Measurements from ENCODE around the gene PDCD10. TPM values are rescaled to one million over a fixed set of nuclear protein-coding genes. Genes with fewer than 3 reads are reported as not detected.
A peak's percentile ranks its signal among the peaks of the same experiment; 100 is the strongest.

Gene PDCD10
- total and polyA plus RNA-seq, 12 donors = 12.8 to 46.6 (median 38.1) TPM

DNA sequence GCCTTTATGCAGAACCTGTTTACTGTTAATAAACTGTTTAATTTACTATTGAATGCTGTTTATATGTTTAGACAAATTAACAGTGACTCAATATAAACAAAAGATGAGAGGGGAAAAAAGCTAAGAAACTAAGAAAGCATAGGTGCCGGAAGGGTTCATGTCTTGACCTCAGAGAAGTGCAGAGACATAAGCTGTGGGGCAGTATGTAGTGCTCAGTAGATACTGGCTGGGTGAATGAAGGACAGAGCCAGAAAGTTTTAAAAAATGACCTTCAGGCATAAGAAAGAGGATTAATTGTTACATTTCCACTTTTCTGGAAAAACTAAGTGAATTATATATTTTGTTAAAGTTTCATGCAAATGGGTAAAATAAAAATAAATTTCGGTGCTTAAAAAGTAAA is 15.0 kb upstream of the PDCD10 start:
- DNase-seq (no peak), ATAC-seq (peak in 2 of 8 donors; percentile 57 to 70)
- peaks cover 0 to 17% (median 9%) of the 10 kb centered on the region in 9 donors for H3K4me1 ChIP-seq
- H3K36me3 ChIP-seq = no peaks in the 10 kb centered on the region
- TF ChIP-seq, protein P1, sequence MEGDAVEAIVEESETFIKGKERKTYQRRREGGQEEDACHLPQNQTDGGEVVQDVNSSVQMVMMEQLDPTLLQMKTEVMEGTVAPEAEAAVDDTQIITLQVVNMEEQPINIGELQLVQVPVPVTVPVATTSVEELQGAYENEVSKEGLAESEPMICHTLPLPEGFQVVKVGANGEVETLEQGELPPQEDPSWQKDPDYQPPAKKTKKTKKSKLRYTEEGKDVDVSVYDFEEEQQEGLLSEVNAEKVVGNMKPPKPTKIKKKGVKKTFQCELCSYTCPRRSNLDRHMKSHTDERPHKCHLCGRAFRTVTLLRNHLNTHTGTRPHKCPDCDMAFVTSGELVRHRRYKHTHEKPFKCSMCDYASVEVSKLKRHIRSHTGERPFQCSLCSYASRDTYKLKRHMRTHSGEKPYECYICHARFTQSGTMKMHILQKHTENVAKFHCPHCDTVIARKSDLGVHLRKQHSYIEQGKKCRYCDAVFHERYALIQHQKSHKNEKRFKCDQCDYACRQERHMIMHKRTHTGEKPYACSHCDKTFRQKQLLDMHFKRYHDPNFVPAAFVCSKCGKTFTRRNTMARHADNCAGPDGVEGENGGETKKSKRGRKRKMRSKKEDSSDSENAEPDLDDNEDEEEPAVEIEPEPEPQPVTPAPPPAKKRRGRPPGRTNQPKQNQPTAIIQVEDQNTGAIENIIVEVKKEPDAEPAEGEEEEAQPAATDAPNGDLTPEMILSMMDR (IDR thresholded peaks at IDR 0.05) = no peak
- no peaks in the 10 kb centered on the region for H3K27me3 ChIP-seq
- H3K27ac ChIP-seq = no peak overlapping the region
- no peak overlapping the region for H3K4me3 ChIP-seq
- H3K9me3 ChIP-seq = no peaks in the 10 kb centered on the region
- intact Hi-C loops (cut with DNase I) = loop anchor here in 1 of 10 donors (10.0 kb wide), 1 partner anchor 135 kb away; no protein-coding TSS in a partner anchor
- 94 to 95% methylated on average over 2 of the region's 2 CpGs for WGBS, 2 donors

DNA sequence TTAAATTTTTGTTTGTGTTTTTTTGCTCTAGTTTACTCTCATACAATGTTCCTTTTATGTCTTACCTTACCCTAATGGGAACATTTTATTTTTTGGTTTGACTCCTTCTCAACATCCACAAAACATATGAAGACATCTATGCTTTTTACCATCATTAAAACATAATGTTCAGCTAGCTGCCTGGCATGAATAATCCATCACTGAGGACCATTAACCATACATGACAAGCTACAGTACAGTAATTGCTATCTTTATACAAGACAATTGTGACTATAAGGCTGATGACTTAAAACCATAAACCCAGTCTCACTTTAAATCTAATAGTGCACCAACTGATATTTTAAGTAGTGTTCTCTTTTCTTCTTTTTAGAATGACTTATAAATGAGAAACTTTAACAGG is 14.5 kb upstream of the PDCD10 start:
- TF ChIP-seq, protein P1 (IDR thresholded peaks at IDR 0.05) = no peak
- ATAC-seq = no peak
- intact Hi-C loops (cut with DNase I) = loop anchor here in 1 of 10 donors (10.0 kb wide), 1 partner anchor 136 kb away; no protein-coding TSS in a partner anchor

DNA sequence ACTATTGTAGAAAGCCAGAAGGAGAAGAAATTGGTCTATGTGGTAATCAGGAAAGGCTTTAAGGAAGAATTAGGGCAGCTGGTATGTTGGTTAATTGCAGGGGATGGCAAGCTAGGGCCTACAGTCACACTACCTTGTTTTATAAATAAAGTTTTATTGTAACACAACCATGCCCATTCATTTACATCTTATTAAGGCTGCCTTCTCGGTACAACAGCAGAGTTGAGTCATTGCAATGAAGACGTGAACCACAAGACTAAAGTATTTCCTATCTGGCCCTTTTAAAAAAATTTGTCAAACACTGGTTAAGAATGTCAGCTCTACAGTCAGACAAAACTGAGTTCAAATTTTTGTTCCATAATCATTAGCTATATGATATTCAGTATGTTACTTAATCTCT is 9.1 kb upstream of the PDCD10 start:
- ATAC-seq = no peak
- 89 to 92% methylated on average over 2 of the region's 2 CpGs for WGBS, 2 donors
- intact Hi-C loops (cut with DNase I) = loop anchor here in 1 of 10 donors (10.0 kb wide), 1 partner anchor 141 kb away; no protein-coding TSS in a partner anchor
- no peak for DNase-seq
- Histone ChIP-seq H3K27ac (no peak overlapping the region), H3K9me3 (no peaks in the 10 kb centered on the region), H3K4me3 (no peak overlapping the region), H3K27me3 (no peaks in the 10 kb centered on the region), H3K4me1 (no peaks in the 10 kb centered on the region), H3K36me3 (no peaks in the 10 kb centered on the region)
- TF ChIP-seq, protein P1 (IDR thresholded peaks at IDR 0.05) = no peak

More for the DNA sequence above, 14.5 kb upstream of the PDCD10 start:
- Histone ChIP-seq H3K27ac (no peak overlapping the region), H3K4me1 (peaks cover 0 to 17% (median 9%) of the 10 kb centered on the region in 9 donors), H3K4me3 (no peak overlapping the region), H3K27me3 (no peaks in the 10 kb centered on the region), H3K36me3 (no peaks in the 10 kb centered on the region), H3K9me3 (no peaks in the 10 kb centered on the region)
- no peak for DNase-seq

DNA sequence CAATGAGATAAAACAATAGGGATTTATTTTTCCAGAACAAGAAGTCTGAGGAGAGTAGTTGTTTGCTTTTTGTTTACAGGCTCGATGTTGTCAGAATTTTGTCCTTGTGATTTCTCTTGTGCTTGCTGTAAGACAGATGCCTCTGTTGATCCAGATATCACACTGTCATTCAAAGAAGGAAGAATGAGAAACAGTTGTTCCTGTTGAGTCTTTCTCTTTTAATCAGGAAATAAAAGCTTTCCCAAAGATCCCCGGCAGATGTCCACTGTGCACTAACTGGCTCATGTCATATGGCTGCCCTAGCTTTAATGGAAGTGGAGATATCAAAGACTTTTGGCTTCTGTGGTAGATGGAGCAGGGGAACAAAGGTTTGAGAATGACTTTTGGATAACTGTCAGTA is 7.6 kb upstream of the PDCD10 start:
- WGBS, 2 donors = 83 to 84% methylated on average over 2 of the region's 2 CpGs
- no peaks in the 10 kb centered on the region for H3K27me3 ChIP-seq
- DNase-seq = no peak
- intact Hi-C loops (cut with DNase I) = loop anchor here in 1 of 10 donors (10.0 kb wide), 1 partner anchor 142 kb away; no protein-coding TSS in a partner anchor
- no peak overlapping the region for H3K4me3 ChIP-seq
- no peaks in the 10 kb centered on the region for H3K9me3 ChIP-seq
- no peak overlapping the region for H3K27ac ChIP-seq
- no peaks in the 10 kb centered on the region for H3K4me1 ChIP-seq
- TF ChIP-seq, protein P1 (IDR thresholded peaks at IDR 0.05) = no peak
- H3K36me3 ChIP-seq = no peaks in the 10 kb centered on the region
- ATAC-seq = no peak
